Psoas muscle (tissue), 8 donors: ENCODE measurements around the gene PGM2L1. TPM values are rescaled to one million over a fixed set of nuclear protein-coding genes. Genes with fewer than 3 reads are reported as not detected.

Experiments used
- ATAC-seq, 4 donors: fragments of 200-7000 bp; cut with Tn5 transposase; one replicate each; pipeline ENCODE4 v1.9.1; 2020; ENCODE audit warnings: moderate library complexity in 3 of 4, mild to moderate bottlenecking in 2 of 4
- DNase-seq, 2 donors: peaks; one replicate each; pipeline ENCODE4 v3.0.0-alpha.2; 2020
- H3K27ac ChIP-seq: fragments of 200-600 bp; one replicate; pipeline ENCODE4 v1.8.0; 2022
- H3K27me3 ChIP-seq, 3 donors: fragments of 200-600 bp in 1 of 3; one replicate each; pipeline versions ENCODE4 v1.6.1 to v1.8.0; 2013 to 2022; ENCODE audit warnings: low read length in 2 of 3, mild to moderate bottlenecking in 2 of 3, moderate library complexity in 1 of 3; ENCODE audit not compliant: insufficient read depth in 3 of 3
- H3K36me3 ChIP-seq, 2 donors: fragments of 200-600 bp in 1 of 2; one replicate each; pipeline versions ENCODE4 v1.6.1 to v1.8.0; 2013 to 2022; ENCODE audit warnings: low read depth in 1 of 2, mild to moderate bottlenecking in 1 of 2, moderate library complexity in 1 of 2; ENCODE audit not compliant: insufficient read depth in 1 of 2
- H3K4me1 ChIP-seq: fragments of 200-600 bp; one replicate; pipeline ENCODE4 v1.8.0; 2022
- H3K4me3 ChIP-seq: fragments of 200-600 bp; one replicate; pipeline ENCODE4 v1.8.0; 2022; ENCODE audit warnings: mild to moderate bottlenecking
- H3K9me3 ChIP-seq: fragments of 200-600 bp; one replicate; pipeline ENCODE4 v1.8.0; 2022
- WGBS, 3 donors: extraction: QIAGEN DNeasy Blood & Tissue Kit; methylation state at CpG; one replicate each; pipeline versions ENCODE4 v1.1.6 to v1.1.7; 2013; 5-methylcytosine and 5-hydroxymethylcytosine counted together
- intact Hi-C, 2 donors: fragments of 100-400 bp; cut with DNase I; formaldehyde crosslinking; loops; one replicate each; pipeline versions ENCODE4 v1.11.0 to v1.14.2; 2022
- polyA plus RNA-seq, 3 donors: library from polyadenylated mRNA; stranded (reverse); fragments of 200-250 nt; gene quantifications; one replicate each; pipeline ENCODE4 v1.2.3, GENCODE V29; 2013
- total RNA-seq, 4 donors: library from RNA; stranded (reverse); fragmentation: NEBNext Ultra II Directional in 2 of 4; extraction: Animal tissue kit (Norgen Biotek cat#: 25700) in 2 of 4; gene quantifications; one replicate each; pipeline versions ENCODE4 v1.2.1 to v1.2.4, GENCODE V29; 2021 to 2023
- TF ChIP-seq, protein P1 (sequence below): fragments of 200-600 bp; IDR thresholded peaks from one replicate; pipeline ENCODE4 v1.8.0; 2022; ENCODE audit warnings: antibody characterized with exemption
- donor health status: healthy with polysubstance abuse.
- donor health status: DM: no; HTN: no; CAD: no; lungs with moderate emphysema.
- donor health status: Bipolar disorder and iron deficiency.
- donor health status: healthy.
- donor health status: DM: yes; HTN: yes; CAD: no.
- donor health status: DM: no; HTN: no; CAD: no.
- donor health status: DM: no; HTN: no; CAD: no.
- donor health status: DM: yes; HTN: yes; CAD: no.

The PGM2L1 gene
- total and polyA plus RNA-seq, 7 donors = 2.8 to 10.9 (median 9.7) TPM

GRCh38 chr11:74330075-74330858 is 68.0 kb downstream of the PGM2L1 start:
- ATAC-seq = no peak
- TF ChIP-seq, protein P1, sequence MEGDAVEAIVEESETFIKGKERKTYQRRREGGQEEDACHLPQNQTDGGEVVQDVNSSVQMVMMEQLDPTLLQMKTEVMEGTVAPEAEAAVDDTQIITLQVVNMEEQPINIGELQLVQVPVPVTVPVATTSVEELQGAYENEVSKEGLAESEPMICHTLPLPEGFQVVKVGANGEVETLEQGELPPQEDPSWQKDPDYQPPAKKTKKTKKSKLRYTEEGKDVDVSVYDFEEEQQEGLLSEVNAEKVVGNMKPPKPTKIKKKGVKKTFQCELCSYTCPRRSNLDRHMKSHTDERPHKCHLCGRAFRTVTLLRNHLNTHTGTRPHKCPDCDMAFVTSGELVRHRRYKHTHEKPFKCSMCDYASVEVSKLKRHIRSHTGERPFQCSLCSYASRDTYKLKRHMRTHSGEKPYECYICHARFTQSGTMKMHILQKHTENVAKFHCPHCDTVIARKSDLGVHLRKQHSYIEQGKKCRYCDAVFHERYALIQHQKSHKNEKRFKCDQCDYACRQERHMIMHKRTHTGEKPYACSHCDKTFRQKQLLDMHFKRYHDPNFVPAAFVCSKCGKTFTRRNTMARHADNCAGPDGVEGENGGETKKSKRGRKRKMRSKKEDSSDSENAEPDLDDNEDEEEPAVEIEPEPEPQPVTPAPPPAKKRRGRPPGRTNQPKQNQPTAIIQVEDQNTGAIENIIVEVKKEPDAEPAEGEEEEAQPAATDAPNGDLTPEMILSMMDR = no peak
- no peak for DNase-seq
- Histone ChIP-seq H3K36me3 (no peaks in the 10 kb centered on the region), H3K4me1 (peaks cover 11% of the 10 kb centered on the region), H3K9me3 (no peaks in the 10 kb centered on the region), H3K27me3 (no peaks in the 10 kb centered on the region), H3K27ac (no peak overlapping the region), H3K4me3 (no peak overlapping the region)
- intact Hi-C loops = no loop called here

DNA sequence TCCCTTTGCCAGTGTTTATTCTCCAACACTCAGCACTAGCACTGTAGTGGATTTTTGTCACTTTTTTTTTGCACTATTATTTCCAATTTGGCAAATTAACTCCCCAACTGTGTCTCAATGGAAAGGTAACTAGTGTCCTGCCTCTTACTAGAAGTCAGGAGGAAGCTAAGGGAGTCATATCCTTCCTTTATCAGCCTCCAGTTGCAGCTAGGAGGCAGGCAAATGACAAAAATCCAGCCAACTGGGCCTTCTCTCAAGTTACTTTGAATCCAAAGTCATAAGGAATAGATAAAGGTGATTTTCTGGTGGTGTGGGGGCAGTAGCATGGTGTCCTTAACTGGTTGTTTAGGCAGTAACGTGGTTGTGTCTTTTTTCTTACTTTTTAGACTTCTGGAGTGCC is 71.2 kb downstream of the PGM2L1 start:
- no peaks in the 10 kb centered on the region for H3K9me3 ChIP-seq
- TF ChIP-seq, protein P1 = no peak
- H3K36me3 ChIP-seq = no peaks in the 10 kb centered on the region
- no peak overlapping the region for H3K4me3 ChIP-seq
- DNase-seq (no peak), ATAC-seq (no peak)
- intact Hi-C loops = loop anchor here in 1 of 2 donors (5.0 kb wide), 1 partner anchor 70 kb away; the partner anchor contains the start of gene PGM2L1
- no peak overlapping the region for H3K27ac ChIP-seq
- no peaks in the 10 kb centered on the region for H3K27me3 ChIP-seq
- 89 to 97% (median 89%) methylated on average over 1 of the region's 1 CpG for WGBS, 3 donors
- peaks cover 29% of the 10 kb centered on the region for H3K4me1 ChIP-seq

DNA sequence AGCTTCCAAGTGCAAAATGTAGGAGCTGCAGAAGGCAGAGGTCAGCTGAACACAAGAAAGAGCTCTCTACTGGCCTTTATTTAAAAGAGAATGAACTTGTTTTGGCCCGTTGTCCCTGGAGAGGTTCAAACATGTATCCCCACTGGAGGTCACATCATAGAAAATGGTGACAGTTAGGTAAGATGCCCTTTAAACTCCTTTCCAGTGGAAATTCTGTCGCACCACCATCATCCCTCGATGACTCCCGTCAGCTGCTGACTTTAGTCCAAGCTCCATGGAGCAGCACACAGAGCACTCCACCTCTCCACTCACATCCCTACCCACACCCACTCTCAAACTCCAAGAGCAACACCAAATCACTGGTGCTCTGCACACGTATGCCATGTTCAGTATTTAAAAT is 71.6 kb downstream of the PGM2L1 start:
- WGBS, 3 donors = 65 to 78% (median 65%) methylated on average over 5 of the region's 5 CpGs
- Histone ChIP-seq H3K4me1 (peaks cover 33% of the 10 kb centered on the region), H3K27ac (peak overlapping the region; percentile 91), H3K36me3 (no peaks in the 10 kb centered on the region), H3K9me3 (no peaks in the 10 kb centered on the region), H3K4me3 (no peak overlapping the region), H3K27me3 (no peaks in the 10 kb centered on the region)
- DNase-seq (no peak), ATAC-seq (no peak)
- intact Hi-C loops = loop anchor here in 1 of 2 donors (5.0 kb wide), 1 partner anchor 71 kb away; the partner anchor contains the start of gene PGM2L1
- TF ChIP-seq, protein P1 = no peak

- H3K9me3 ChIP-seq = no peaks in the 10 kb centered on the region
- H3K4me1 ChIP-seq = peaks cover 38% of the 10 kb centered on the region
- no peaks in the 10 kb centered on the region for H3K27me3 ChIP-seq
- no peak overlapping the region for H3K4me3 ChIP-seq
- intact Hi-C loops = loop anchor here in 1 of 2 donors (5.0 kb wide), 1 partner anchor 71 kb away; the partner anchor contains the start of gene PGM2L1
- ATAC-seq = peak; percentile 93 to 97 (median 95)
- H3K27ac ChIP-seq = peak overlapping the region; percentile 91
- DNase-seq = peak; percentile 85 to 94
- WGBS, 3 donors = 19 to 29% (median 23%) methylated on average over 7 of the region's 7 CpGs
- no peaks in the 10 kb centered on the region for H3K36me3 ChIP-seq
- TF ChIP-seq, protein P1 = no peak
Measured at GRCh38 chr11:74325649-74326645, 72.3 kb downstream of the PGM2L1 start.
